ENCODE results near the gene SH3GL2. TPM values are rescaled to one million over a fixed set of nuclear protein-coding genes. Genes with fewer than 3 reads are reported as not detected.

Gene SH3GL2
- total RNA-seq, 3 donors from 2014 or later (not counting 1 experiment from before 2014, with no cell fraction given): not detected

DNA sequence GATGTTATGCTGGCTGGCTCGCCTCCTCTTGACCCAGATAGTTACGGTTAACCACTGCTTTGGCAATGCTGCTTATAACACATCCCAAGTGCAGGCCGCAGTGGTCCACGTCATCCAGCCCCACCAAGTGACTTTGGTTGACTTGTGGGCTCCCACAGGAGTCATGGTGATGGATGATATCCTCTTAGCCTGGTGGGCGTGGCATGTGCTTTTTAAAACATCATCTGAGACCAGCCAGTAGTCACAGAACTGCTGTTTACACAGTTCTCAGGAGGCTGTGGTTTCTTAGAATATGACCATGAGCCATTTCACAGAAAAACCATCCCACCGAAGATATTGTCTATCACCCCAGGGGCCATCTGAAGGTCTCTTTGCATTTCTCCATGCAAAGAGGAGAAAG, 216.9 kb downstream of the SH3GL2 start:
- Histone ChIP-seq H3K4me3 (ENCODE audit: low read length) (no peak overlapping the region), H3K9me3 (ENCODE audit: control insufficient read depth, insufficient read depth, low read length) (no peaks in the 10 kb centered on the region), H3K27me3 (ENCODE audit: control insufficient read depth, insufficient read depth, low read length) (no peaks in the 10 kb centered on the region), H3K36me3 (ENCODE audit: control insufficient read depth, insufficient read depth, low read length) (no peaks in the 10 kb centered on the region), H3K4me1 (ENCODE audit: control insufficient read depth, insufficient read depth, low read length) (no peaks in the 10 kb centered on the region), H3K27ac (ENCODE audit: low read length) (no peak overlapping the region)
- Mint-ChIP-seq H3K36me3 (no peaks in the 10 kb centered on the region), H3K4me3 (no peak overlapping the region), H3K4me1 (no peaks in the 10 kb centered on the region), H3K27me3 (ENCODE audit: low read depth in 2 of 2) (no peaks in the 10 kb centered on the region), H3K9me3 (peaks cover 0 to 2% of the 10 kb centered on the region in 2 donors), H3K27ac (no peak overlapping the region)
- DNase-seq (no peak), ATAC-seq (no peak)
- intact Hi-C loops (cut with micrococcal nuclease): no loop called here
- 69% methylated on average over 6 of the region's 6 CpGs for whole genome bisulfite sequencing (ENCODE audit: insufficient coverage)
- TF ChIP-seq, protein P1, sequence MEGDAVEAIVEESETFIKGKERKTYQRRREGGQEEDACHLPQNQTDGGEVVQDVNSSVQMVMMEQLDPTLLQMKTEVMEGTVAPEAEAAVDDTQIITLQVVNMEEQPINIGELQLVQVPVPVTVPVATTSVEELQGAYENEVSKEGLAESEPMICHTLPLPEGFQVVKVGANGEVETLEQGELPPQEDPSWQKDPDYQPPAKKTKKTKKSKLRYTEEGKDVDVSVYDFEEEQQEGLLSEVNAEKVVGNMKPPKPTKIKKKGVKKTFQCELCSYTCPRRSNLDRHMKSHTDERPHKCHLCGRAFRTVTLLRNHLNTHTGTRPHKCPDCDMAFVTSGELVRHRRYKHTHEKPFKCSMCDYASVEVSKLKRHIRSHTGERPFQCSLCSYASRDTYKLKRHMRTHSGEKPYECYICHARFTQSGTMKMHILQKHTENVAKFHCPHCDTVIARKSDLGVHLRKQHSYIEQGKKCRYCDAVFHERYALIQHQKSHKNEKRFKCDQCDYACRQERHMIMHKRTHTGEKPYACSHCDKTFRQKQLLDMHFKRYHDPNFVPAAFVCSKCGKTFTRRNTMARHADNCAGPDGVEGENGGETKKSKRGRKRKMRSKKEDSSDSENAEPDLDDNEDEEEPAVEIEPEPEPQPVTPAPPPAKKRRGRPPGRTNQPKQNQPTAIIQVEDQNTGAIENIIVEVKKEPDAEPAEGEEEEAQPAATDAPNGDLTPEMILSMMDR (IDR thresholded peaks at IDR 0.05): no peak

DNA sequence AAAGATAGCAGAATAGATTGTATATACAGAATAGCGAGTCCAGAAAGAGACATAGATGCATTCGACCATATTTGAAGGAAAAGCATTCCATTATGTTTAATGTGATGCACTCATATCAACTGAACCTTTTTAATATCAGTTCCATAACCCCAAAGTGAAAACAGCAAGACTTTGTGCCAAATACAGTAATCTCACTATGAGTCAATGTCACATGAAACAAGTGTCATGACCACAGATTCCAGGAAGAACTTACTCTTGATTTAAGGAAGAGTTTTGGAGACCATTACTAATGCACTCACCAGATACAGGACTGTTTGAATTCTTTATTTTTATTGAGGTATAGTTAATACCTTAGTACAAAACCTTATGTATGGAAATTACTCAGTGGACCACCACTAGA, 220.5 kb downstream of the SH3GL2 start:
- no peak overlapping the region for H3K4me3 ChIP-seq (ENCODE audit: low read length)
- Mint-ChIP-seq H3K4me3 (no peak overlapping the region), H3K36me3 (no peaks in the 10 kb centered on the region), H3K4me1 (no peaks in the 10 kb centered on the region), H3K27ac (no peak overlapping the region), H3K9me3 (peaks cover 0 to 2% of the 10 kb centered on the region in 2 donors), H3K27me3 (ENCODE audit: low read depth in 2 of 2) (no peaks in the 10 kb centered on the region)
- DNase-seq: no peak
- no peak overlapping the region for H3K27ac ChIP-seq (ENCODE audit: low read length)
- H3K4me1 ChIP-seq (ENCODE audit: control insufficient read depth, insufficient read depth, low read length): no peaks in the 10 kb centered on the region
- no peaks in the 10 kb centered on the region for H3K36me3 ChIP-seq (ENCODE audit: control insufficient read depth, insufficient read depth, low read length)
- TF ChIP-seq, protein P1 (IDR thresholded peaks at IDR 0.05): no peak
- no peaks in the 10 kb centered on the region for H3K27me3 ChIP-seq (ENCODE audit: control insufficient read depth, insufficient read depth, low read length)
- ATAC-seq: no peak
- WGBS (ENCODE audit: insufficient coverage): 70% methylated on average over 2 of the region's 2 CpGs
- intact Hi-C loops (cut with micrococcal nuclease): no loop called here
- no peaks in the 10 kb centered on the region for H3K9me3 ChIP-seq (ENCODE audit: control insufficient read depth, insufficient read depth, low read length)

DNA sequence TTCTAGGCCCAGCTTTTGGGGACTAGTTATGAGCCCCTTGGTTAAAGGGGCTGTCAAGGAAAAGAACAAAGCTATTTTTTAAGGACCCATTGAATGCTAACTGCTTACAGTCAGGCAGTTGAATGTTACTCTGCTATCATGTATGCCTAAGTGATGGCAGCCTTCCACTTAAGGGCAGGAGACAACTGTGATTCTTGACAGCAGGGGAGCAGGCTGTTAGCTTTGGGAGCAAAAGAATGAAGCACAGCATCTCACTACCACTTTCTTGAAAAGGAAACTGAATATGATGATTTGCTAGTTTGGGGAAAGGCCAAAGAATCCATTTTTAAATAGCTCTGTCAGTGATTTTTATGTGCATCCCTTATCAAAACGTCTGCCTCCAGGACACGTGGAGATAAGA, 221.6 kb downstream of the SH3GL2 start:
- H3K36me3 ChIP-seq (ENCODE audit: control insufficient read depth, insufficient read depth, low read length): no peaks in the 10 kb centered on the region

More for the DNA sequence above, 221.6 kb downstream of the SH3GL2 start:
- H3K4me3 Mint-ChIP-seq: no peak overlapping the region
- Histone ChIP-seq H3K4me3 (ENCODE audit: low read length) (no peak overlapping the region), H3K9me3 (ENCODE audit: control insufficient read depth, insufficient read depth, low read length) (no peaks in the 10 kb centered on the region), H3K4me1 (ENCODE audit: control insufficient read depth, insufficient read depth, low read length) (no peaks in the 10 kb centered on the region), H3K27ac (ENCODE audit: low read length) (no peak overlapping the region), H3K27me3 (ENCODE audit: control insufficient read depth, insufficient read depth, low read length) (no peaks in the 10 kb centered on the region)
- no peaks in the 10 kb centered on the region for H3K27me3 Mint-ChIP-seq (ENCODE audit: low read depth in 2 of 2)
- TF ChIP-seq, protein P1 (IDR thresholded peaks at IDR 0.05): no peak
- H3K9me3 Mint-ChIP-seq: peaks cover 0 to 2% of the 10 kb centered on the region in 2 donors
- H3K27ac Mint-ChIP-seq: no peak overlapping the region
- WGBS (ENCODE audit: insufficient coverage): 55% methylated on average over 2 of the region's 2 CpGs
- no peaks in the 10 kb centered on the region for H3K4me1 Mint-ChIP-seq
- DNase-seq (no peak), ATAC-seq (no peak)
- intact Hi-C loops (cut with micrococcal nuclease): no loop called here
- no peaks in the 10 kb centered on the region for H3K36me3 Mint-ChIP-seq

Measured in natural killer cell (primary cell).